Myocyte (in vitro differentiated cells): ENCODE data around the gene GPR32. TPM values are rescaled to one million over a fixed set of nuclear protein-coding genes. Genes with fewer than 3 reads are reported as not detected.
"Not testable (repeated sequence)": the region's sequence is repeated elsewhere in the genome, so short reads cannot be mapped to it uniquely, and the experiment has no call there.

Source experiments
- DNase-seq: peaks from one replicate; pipeline ENCODE4 v3.0.0-alpha.2; 2012; ENCODE audit warnings: low read depth
- total RNA-seq: library from RNA; depleted of rRNA; stranded (reverse); fragments of >200 nt; gene quantifications from 2 replicates; pipeline ENCODE4 v1.2.3, GENCODE V29; 2014

Gene GPR32
- total RNA-seq, 1 donor from 2014 or later, result not detected

DNA sequence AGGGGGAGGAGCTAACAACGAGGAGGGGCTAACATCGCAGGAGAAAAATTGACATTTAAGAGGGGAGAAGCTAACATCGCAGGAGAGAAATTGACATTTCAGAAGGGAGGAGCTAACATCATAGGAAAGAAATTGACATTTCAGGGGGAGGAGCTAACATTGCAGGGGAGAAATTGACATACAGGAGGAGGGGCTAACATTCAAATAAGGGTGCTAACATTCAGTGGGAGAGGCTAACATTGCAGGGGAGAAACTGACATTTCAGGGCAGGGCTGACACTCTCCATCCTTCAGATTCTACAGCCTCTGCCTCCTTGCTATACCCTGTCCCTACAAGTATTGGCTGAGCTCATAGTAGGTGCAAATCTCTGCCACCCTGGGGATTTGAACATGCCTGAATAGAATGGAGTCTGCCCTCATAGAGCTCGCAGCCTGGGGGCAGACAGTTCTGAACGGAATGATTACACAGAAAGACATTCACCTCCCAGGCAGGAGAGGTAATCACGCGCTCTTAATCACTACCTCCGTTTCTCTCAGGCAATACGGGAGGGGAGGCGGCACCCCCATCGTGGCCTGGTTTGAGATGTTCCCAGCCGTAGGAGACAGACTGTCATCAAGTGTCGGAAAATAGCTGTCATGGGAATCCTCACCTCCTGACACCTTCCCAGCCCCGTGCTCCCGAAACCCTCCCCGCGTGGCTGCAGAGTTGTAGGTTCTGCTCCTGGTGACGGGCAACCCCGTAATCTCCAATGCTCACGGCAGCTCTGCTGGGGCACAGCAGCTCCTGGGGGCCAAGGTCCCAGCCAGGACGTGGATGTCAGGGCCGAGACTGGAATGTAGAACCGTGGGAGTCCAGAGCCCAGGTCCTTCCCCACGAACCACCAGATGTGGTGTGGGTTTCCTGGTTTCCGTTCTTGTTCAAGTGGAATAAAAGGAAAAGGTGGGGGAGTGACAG lies 9.5 kb downstream of the GPR32 start:
- no peak for DNase-seq

DNA sequence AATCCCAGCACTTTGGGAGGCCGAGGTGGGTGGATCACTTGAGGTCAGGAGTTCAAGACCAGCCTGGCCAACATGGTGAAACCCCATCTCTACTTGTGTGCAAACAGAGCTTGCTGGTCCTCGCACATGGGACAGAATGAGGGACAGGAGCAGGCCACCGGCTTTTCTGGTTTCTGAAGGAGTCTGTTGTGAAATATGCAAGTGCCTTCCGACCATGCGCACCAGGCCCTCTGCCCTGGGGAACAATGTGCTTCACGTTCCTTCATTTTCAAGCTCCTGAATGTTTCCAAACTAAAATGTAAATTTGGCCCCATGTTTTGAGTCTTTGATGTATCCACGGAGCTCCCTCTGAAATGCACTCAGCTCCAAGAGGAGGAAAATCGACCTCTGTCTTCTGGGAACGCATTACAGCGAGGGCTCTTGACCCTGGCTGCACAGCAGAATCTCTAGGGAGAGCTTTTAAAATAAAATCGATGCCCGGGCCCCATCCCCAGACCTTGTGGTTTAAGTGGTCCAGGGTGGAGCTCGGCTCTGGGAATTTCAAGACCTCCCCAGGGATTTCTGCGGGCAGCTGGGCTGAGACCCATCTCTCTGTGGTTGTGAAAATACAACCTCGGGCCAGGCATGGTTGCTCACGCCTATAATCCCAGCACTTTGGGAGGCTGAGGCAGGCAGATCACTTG lies 10.6 kb downstream of the GPR32 start:
- DNase-seq, result peak; percentile 72

DNA sequence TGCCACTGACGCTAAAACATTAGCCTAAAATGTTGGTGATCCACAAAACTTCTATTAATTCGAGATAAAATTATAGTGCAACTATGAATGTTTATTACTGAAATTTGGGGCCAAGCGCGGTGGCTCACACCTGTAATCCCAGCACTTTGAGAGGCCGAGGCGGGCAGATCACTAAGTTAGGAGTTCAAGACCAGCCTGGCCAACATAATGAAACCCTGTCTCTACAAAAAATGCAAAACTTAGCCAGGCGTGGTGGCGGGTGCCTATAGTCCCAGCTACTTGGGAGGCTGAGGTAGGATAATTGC lies 13.5 kb downstream of the GPR32 start:
- DNase-seq, result not testable (repeated sequence)

DNA sequence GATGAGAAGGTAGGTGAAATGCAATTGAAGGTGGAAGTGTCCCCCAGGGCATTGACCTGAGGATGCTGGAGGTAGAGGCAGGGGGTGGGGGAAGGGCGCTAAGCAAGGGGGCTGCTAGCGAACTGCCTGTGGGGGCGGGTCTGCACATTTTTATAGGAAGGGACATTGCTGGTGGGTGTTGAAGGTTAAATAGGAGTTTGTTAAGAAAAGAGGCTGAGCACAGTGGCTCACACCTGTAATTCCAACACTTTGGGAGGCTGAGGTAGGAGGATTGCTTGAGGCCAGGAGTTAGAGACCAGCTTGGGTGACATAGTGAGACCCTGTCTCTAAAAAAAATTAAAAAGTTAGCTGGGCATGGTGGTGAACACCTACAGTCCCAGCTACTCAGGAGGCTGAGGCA lies 14.4 kb downstream of the GPR32 start:
- no peak for DNase-seq

DNA sequence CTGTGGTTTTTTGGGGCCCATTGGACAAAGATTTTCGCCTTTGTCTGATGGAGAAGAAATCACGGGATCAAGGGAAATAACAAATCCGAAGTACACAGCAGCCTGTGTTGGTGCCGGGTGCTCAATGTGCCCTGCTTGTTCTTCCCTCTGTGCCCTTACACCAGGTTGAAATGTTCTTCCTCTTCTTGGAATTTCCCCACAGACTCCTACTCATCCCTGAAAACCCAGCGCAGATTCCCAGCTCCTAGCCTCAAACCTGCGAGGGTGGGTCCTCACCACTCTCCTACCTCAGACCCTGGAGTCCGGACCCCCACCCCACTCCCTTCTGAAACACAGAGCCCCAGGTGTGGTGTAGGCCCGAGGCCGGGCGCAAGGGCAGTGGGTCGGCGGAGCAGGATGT lies 15.1 kb downstream of the GPR32 start:
- DNase-seq, result no peak

DNA sequence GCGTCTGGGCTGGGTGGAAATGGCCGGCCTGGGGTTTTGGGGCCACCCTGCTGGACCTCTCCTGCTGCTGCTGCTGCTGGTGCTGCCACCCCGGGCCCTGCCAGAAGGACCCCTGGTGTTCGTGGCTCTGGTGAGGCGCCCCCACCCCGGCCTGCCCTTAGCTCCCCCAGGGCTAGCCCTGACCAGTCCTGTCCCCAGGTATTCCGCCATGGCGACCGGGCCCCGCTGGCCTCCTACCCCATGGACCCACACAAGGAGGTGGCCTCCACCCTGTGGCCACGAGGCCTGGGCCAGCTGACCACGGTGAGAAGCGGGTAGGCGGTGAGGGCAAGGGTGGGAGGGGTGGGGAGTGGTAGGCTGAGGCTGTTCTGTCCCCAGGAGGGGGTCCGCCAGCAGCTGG lies 20.1 kb downstream of the GPR32 start, which contains the start of gene ACP4:
ACP4 (plus strand) TSS at position 20 of the 400 bp plus-strand sequence; CDS start at position 20, 0 bp downstream.
- DNase-seq, result no peak

DNA sequence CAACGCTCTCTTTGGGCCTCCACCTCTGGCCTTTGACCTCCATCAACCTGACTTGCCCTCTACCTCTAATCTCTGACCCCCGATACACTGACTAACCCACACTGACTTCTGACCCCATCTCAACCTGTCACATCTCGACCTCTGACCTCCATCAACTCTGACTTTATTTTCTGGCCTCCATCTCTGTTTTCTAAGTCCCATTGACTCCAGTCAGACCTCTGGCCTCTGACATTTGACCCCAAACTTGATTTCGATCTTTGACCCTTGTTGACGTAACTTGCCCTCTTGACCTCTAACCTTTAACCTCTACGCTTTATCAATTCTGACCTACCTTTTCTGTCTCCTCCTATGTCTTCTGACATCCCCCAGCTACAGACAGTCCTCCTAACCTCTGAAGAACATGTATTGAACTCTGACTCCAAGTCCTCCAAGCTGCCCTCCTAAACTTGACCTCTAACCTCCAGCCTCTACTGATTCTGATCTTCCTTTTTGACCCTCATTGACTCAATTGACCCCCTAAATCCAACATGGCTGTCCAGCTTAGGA lies 20.7 kb downstream of the GPR32 start:
- DNase-seq, result no peak

DNA sequence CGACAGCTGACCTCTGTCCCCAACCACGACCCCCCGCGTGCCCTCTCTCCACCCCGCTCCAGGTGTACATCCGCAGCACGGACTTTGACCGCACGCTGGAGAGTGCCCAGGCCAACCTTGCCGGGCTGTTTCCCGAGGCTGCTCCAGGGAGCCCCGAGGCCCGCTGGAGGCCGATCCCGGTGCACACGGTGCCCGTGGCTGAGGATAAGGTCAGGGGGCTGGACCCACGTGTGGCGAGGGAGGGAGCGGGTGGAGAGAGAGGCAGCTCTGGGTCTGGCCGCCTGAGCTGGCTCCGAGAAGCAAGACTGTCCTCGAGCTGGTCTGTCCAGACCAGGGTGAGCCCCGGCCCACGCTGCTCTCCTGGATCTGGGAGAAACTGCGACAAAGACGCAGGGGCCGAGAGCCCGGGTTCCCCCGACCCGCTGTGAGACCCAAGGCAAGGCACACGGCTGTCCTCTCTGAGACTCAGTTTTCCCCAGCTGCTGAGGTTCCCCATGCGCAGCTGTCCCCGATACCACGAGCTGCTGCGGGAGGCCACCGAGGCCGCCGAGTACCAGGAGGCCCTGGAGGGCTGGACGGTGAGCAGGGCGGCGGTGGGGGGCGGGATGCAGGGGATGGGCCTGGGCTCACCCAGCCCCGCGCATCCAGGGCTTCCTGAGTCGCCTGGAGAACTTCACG lies 21.5 kb downstream of the GPR32 start:
- no peak for DNase-seq

DNA sequence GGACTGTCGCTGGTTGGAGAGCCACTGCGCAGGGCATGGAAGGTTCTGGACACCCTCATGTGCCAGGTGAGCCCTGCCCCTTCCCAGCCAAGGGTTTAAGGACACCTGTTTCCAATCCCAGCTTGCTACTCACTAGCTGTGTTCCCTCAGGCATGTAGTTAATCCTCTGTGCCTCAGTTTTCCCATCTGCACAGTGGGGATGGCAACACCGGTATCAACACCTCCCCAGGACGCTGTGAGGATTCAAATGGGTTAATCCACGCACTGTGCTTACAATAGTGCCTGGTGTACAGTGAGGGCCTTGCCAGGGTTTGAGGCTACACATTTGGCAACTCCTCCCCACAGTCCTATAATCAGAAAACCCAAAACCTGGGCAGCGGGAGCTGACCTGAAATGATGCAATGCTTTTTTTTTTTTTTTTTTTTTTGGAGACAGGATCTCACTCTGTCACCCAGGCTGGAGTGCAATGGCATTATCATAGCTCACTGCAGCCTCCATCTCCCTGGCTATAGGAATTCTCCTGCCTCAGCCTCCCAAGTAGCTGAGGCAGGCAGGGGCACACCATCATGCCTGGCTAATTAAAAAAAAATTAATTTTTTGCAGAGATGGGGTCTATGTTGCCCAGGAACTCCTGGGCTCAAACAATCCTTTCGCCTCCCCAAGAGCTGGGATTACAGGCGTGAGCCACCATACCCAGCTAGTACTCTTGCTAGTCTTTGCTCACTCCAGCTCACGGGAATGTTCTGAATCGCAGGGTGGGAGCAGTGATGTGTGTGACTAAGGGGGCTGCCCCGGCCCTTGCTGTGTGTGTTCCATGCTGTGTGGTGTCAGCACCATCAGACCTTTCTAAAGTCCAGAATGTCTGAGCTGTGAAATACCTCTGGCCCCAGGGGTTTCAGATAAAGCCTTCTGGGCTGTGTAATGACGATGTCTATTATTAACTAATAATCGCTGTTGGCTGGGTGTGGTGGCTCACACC lies 22.3 kb downstream of the GPR32 start:
- DNase-seq, result no peak

DNA sequence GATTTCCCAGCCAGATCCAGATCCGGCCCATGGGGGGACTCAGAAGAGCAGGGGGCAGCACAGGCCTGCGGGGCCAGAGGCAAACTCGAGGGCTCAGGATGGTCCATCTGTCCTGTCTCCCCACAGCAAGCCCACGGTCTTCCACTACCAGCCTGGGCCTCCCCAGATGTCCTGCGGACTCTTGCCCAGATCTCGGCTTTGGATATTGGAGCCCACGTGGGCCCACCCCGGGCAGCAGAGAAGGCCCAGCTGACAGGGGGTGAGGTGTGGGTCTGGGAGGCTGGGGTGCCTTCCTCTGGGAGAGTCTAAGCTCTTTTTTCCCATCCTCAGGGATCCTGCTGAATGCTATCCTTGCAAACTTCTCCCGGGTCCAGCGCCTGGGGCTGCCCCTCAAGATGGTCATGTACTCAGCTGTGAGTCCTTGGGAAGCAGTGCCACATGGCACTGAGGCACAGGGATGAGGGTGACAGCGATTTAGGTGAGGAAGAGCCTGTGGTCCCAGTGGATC lies 23.3 kb downstream of the GPR32 start:
- no peak for DNase-seq

DNA sequence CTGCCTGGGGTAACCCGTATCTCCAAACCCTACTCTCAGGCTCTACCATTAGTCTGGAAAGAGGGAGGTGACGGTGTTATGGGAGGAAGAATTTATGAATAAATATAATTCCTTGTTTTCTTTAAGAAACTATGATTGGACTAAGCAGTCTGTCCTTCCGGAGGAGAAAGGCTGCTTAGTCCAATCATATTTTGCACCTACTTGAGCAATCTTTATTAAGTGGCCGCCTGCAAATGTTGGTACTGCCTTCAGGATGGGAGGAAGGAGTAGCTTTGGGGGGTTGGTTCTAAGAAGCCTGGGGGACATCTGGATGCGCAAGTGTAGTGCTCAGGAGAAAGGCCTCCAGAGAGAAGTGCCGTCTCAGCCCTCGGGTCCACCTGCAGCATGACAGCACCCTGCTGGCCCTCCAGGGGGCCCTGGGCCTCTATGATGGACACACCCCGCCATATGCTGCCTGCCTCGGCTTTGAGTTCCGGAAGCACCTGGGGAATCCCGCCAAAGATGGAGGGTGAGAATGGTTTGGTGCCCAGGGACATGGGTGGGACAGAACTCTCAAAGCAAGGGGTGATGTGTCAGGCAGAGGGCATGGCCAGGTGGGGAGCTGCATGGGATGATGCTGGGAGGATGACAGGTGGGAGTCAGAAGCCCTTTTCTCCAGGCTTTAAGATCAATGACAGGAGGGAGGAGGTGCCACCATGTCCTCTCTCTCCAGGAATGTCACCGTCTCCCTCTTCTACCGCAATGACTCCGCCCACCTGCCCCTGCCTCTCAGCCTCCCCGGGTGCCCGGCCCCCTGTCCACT lies 24.0 kb downstream of the GPR32 start:
- DNase-seq, result no peak

DNA sequence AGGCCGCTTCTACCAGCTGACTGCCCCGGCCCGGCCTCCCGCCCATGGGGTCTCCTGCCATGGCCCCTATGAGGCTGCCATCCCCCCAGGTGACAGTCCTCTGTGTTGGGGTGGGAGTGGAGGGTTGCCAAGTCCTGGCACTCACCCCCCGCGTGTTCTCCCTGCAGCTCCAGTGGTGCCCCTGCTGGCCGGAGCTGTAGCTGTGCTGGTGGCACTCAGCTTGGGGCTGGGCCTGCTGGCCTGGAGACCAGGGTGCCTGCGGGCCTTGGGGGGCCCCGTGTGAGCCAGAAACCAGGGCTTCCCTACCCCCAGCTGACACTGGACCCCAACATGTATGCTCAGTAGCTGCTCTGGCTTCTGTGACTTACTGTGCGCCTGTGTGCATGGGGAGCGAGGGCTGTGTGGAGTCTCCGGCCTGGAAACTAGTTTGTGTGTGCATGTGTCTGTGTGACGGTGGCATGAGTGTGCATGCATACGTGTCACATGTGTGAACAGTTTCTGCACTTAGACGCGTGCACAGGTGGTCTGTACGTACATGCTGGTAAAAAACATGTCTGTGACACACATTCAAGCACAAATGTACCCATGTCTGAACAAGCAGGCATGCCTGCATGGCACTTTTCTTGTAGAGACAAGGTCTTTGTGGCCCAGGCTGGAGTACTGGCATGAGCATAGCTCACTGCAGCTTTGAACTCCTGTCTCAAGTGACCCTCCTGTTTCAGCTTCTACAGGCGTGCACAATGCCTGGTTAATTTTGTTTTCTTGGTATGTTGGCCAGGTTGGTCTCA lies 24.8 kb downstream of the GPR32 start:
- DNase-seq, result no peak

DNA sequence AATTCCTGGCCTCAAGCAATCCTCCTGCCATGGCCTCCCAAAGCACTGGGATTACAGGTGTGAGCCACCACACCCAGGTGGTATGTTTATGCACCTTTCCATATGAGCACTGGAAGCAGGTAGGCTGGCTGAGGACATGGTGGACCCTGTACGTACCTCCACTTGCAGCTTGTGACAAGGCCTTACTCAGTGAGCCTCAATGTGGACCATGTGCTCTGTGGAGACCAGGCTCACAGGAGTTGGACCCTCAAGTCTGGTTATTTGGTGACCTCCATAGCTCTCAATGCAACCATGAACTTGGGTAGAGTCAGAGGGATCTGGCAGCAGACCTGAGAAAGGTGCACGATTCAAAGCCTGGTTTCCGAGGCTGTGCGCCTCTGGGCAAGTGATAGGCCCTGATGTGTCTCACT lies 25.4 kb downstream of the GPR32 start:
- no peak for DNase-seq

DNA sequence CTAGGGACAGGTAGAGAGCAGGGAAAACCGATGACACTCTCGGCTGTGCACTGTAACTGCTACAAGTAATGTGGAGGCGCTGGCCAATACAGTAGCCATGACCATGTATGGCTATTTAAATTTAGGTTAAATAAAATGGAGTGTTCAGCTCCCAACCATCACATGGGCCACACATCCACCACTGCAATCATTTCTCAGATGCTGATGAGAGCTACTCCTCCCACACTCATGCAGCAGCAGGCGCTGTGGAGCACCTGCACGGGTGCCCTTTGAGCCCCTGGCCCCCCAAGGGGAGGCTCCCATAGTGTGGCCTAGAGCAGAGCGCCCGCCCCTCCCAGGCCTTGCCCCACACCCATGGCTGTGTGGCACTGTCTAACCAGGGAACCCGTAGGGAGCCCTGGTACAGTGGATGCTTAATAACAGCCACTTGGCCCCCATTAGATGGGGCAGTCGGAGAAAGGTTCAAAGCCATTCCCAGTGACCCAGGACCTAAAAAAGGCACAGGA lies 25.9 kb downstream of the GPR32 start:
- no peak for DNase-seq

DNA sequence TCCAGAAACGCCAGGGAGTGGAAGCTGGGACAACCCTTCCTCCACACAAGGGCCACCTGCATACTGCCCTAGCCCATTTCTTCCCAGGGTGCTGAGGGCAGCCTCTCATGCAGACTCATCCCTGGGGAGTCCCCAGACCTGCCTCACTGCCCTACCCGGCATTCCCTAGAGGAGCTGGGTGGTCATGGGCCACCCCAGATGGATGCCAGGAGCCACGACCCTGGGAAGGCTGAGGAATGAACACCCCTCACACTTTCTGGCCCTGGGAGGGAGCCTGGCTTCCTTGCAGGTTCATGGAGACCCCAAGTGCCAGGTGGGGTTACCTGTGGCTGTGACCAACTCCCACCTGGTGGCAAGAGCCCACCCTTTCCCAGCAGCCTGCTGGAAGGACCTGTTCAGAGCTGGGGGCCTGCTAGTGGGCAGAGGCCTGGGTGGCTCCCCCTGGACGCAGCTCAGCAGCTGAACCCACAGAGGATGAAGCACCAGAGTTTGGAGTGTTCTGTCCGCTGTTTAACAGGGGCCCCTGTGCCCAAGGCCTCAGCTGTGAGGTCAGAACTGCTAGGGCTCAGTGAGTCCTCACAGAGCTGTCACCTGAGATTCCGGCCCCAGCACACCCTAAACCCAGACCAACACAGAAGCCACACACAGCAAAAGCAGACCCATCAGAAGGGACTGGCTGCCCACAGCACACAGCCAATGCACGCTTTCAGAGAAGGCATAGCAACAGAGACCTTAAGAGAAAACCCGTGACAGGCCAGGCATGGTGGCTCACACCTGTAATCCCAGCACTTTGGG lies 26.6 kb downstream of the GPR32 start:
- no peak for DNase-seq

DNA sequence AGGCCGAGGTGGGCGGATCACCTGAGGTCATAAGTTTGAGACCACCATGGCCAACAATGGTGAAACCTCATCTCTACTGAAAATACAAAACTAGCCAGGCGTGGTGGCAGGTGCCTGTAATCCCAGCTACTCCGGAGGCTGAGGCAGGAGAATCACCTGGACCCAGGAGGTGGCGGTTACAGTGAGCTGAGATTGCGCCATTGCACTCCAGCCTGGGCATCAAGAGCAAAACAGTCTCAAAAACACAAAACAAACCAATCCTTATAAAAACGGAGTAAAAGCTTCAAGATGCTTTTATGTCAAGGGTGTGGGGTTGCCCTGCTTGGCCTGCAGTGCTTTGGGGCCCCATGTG lies 27.1 kb downstream of the GPR32 start:
- DNase-seq, result no peak

DNA sequence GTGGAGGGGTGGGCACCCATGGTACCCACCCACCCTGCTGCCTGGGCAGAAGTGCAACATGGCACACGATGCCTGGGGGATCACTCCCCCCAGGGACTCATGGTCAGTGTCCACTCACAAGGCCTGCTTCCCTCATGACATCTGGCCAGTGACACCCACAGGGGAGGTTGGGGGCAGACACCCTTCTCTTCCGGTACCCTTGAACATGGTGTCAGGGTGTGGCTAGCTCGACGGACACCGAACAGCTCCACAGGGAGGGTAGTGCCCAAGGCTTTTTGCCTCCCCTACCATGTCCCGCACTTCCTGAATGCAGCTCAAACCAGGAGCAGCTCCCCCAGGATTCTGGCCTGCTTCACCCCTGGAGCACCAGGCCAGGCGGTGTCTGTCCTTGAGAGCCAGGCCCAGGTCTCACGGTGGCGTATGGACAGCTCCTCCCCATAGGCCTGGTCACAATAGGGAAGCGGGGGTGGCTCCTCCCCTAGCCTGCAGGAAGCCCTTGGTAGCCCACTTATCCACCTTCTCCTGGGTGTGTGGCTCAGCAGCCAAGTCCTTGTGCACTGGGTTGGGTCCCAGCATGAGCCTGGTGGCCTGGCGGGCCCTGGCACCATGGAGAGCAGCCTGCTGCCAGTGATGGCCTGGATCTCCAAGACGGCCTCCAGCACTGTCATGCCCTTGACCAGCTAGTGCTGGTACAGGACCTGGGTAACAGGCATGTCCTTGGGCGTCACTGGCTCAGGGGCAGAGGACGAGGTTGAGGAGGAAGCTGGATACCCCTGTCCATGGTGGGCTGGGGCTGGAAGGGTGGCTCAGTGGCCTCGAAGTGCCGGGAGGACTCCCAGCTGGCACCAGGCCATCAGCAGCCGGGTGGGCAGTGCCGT lies 27.8 kb downstream of the GPR32 start:
- no peak for DNase-seq
